Right atrium auricular region (tissue), 2 donors: ENCODE data around the gene PDE6A. TPM values are rescaled to one million over a fixed set of nuclear protein-coding genes. Genes with fewer than 3 reads are reported as not detected.

Experiments used
- DNase-seq: peaks from one replicate; pipeline ENCODE4 v3.0.0-alpha.2; 2019; ENCODE audit warnings: low spot score
- H3K27ac ChIP-seq, 2 donors: fragments of 200-600 bp; sonication (generic); 1 replicate in 1 of 2; 2 replicates in 1 of 2; pipeline ENCODE4 v1.5.1; 2016 to 2019
- H3K27me3 ChIP-seq, 2 donors: fragments of 200-600 bp; sonication (generic); one replicate each; pipeline versions ENCODE4 v1.5.1 to v1.6.0; 2017 to 2019
- H3K36me3 ChIP-seq: fragments of 200-600 bp; sonication (generic); one replicate; pipeline ENCODE4 v1.5.1; 2016
- H3K4me1 ChIP-seq, 2 donors: fragments of 200-600 bp; sonication (generic); one replicate each; pipeline versions ENCODE4 v1.5.1 to v1.6.0; 2017 to 2019
- H3K4me3 ChIP-seq, 2 donors: fragments of 200-600 bp; sonication (generic); 1 replicate in 1 of 2; 2 replicates in 1 of 2; pipeline ENCODE4 v1.5.1; 2017 to 2019; ENCODE audit warnings: mild to moderate bottlenecking in 1 of 2, moderate library complexity in 1 of 2
- H3K9me3 ChIP-seq, 2 donors: fragments of 200-600 bp; sonication (generic); one replicate each; pipeline ENCODE4 v1.5.1; 2019
- total RNA-seq, 2 donors: library from RNA; depleted of rRNA; stranded (reverse); fragments of >200 nt; gene quantifications; one replicate each; pipeline ENCODE4 v1.1.0, GENCODE V29; 2016
- TF ChIP-seq, protein P1 (sequence below), 2 donors: fragments of 200-600 bp; sonication (generic); IDR thresholded peaks; one replicate each; pipeline ENCODE4 v1.5.1; 2019; ENCODE audit warnings: antibody characterized with exemption in 2 of 2

Gene PDE6A
- total RNA-seq, 2 donors from 2014 or later = 0.08 TPM; not detected in 1

DNA sequence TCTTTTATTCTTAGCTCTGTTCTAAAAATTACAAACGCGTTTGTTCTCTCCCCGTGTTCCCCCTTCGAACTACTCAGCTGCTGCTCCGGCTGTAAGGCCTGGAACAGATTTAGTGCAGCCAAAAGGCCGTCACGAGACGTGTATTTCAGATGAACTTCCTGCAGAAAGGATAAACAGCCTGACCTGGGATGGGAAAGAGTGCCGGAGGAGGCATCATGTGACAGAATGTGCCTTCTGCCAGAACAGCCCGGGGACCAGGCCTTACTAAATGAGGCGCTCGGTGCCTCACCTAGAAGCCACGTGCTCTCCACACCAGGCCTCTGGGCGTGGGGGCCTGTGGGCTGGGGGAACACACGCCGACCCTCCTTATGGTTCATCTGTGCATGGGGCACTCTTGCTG lies 119.7 kb downstream of the PDE6A start:
- TF ChIP-seq, protein P1, sequence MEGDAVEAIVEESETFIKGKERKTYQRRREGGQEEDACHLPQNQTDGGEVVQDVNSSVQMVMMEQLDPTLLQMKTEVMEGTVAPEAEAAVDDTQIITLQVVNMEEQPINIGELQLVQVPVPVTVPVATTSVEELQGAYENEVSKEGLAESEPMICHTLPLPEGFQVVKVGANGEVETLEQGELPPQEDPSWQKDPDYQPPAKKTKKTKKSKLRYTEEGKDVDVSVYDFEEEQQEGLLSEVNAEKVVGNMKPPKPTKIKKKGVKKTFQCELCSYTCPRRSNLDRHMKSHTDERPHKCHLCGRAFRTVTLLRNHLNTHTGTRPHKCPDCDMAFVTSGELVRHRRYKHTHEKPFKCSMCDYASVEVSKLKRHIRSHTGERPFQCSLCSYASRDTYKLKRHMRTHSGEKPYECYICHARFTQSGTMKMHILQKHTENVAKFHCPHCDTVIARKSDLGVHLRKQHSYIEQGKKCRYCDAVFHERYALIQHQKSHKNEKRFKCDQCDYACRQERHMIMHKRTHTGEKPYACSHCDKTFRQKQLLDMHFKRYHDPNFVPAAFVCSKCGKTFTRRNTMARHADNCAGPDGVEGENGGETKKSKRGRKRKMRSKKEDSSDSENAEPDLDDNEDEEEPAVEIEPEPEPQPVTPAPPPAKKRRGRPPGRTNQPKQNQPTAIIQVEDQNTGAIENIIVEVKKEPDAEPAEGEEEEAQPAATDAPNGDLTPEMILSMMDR (IDR thresholded peaks at IDR 0.05) = no peak
- Histone ChIP-seq H3K27ac (peak overlapping the region; percentile 83 to 87), H3K4me3 (no peak overlapping the region), H3K4me1 (peaks cover 0 to 50% of the 10 kb centered on the region in 2 donors), H3K9me3 (no peaks in the 10 kb centered on the region), H3K27me3 (no peaks in the 10 kb centered on the region), H3K36me3 (no peaks in the 10 kb centered on the region)
- DNase-seq = no peak

DNA sequence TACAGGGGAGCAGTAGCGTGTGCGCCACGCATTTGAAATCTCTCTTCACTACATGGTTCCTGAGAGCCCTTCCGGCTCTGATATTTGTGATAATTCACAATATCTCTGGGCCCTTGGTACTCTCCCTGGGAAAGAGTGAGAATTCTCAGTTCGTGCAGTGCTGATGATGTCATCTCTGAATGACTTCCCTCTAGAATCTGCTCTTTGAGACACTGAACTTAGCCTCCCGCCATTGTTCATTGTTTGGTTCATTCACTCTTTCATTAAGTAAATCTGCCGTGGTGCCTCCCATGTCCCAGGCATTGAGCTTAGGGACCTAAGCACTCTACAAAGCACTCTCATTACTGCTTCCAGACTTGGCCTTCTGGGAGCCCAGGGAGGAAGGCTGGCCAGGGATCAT lies 120.5 kb downstream of the PDE6A start:
- peak overlapping the region; percentile 83 to 87 for H3K27ac ChIP-seq
- H3K9me3 ChIP-seq = no peaks in the 10 kb centered on the region
- H3K27me3 ChIP-seq = no peaks in the 10 kb centered on the region
- DNase-seq = no peak
- no peak overlapping the region for H3K4me3 ChIP-seq
- TF ChIP-seq, protein P1 (IDR thresholded peaks at IDR 0.05) = no peak
- no peaks in the 10 kb centered on the region for H3K36me3 ChIP-seq
- peaks cover 0 to 50% of the 10 kb centered on the region in 2 donors for H3K4me1 ChIP-seq

DNA sequence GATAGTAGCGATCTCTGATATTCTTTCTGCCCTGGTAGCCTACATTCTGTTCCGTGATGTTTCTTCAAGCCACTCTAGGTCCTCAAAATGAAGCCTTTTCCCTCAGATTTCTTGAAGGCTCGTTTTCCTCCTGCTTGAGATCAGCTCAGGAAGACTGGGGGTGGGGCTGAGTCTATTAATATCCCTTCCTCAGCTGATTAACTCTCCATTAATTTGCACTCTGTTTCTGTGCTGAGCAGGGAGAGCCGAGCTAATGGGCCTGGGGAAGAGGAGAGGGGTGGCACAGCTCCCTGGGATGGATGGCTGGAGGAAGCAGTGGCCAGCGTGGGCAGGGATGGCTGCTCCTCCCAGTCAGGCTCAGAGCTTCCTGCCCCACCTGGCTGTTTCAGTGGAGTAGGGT lies 121.2 kb downstream of the PDE6A start:
- Histone ChIP-seq H3K9me3 (no peaks in the 10 kb centered on the region), H3K27me3 (no peaks in the 10 kb centered on the region), H3K36me3 (no peaks in the 10 kb centered on the region), H3K27ac (peak overlapping the region; percentile 83 to 87), H3K4me3 (no peak overlapping the region), H3K4me1 (peaks cover 0 to 47% of the 10 kb centered on the region in 2 donors)
- DNase-seq = no peak
- TF ChIP-seq, protein P1 (IDR thresholded peaks at IDR 0.05) = no peak

DNA sequence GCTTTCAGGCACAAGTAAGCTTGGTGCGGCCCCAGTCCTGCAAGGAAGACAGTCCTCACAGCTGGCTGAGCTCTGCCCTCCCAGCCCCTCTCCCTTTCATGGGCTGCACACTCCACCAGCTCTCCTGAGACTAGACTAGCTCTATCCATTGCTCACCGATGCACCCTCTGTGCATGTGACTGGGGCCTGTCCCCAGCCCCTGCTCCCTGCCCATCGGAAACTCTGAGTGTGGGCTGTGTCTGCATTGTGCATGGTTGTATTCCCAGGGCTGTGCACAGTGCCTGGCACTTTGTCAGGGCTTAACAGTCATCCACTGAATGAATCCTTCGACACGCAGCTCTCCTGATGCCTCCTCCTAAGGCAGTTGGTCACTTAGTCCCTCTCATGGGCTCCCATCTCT lies 122.3 kb downstream of the PDE6A start:
- Histone ChIP-seq H3K27ac (peak overlapping the region in 1 of 2 donors; percentile 87), H3K36me3 (no peaks in the 10 kb centered on the region), H3K4me3 (no peak overlapping the region), H3K27me3 (no peaks in the 10 kb centered on the region), H3K9me3 (no peaks in the 10 kb centered on the region), H3K4me1 (peaks cover 0 to 39% of the 10 kb centered on the region in 2 donors)
- no peak for DNase-seq
- TF ChIP-seq, protein P1 (IDR thresholded peaks at IDR 0.05) = no peak

DNA sequence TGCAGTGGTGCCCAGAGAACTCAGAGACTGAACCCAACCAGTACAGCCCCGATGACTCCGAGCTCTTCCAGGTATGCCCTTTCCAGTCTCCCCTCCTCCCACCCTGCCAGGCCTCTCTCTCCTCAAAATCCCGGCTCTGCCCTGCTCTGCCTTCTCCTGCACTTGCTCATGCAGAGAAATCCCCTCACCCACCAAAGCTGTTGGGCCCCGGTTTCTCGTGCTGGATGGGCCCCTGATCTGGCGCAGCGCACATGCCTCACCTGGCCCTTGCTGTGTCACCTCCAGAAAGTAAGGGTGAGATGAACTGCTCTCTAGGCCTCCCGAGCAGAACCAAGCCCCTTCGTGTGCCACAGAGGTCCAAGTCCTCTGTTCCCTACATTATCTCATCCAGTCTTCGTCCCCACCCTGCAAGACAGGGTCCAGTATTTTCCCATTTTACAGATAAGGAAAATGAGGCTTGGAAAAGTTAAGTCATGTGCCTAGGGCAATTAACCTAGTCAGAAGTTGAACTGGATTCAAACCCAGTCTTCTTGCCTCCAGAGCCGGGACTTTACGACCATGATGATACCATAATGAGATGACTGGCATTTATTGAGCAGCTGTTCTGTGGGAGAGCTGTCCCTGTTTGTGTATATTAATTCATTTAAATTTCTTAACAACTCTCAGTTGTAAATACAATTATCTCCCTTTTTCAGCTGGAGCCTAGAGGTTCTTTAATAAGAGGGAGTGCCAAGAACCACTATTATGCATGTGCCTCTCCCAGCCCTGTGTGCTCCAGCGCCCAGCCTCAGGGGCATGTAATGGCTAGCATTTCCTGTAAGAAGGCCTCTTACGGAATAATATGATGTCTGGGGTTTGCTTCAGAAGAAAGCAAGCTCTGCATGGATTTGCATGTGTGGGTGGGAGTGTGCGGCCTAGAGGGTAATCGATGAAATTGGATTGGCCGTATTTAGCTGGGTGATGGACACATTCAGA lies 123.8 kb downstream of the PDE6A start:
- TF ChIP-seq, protein P1 (IDR thresholded peaks at IDR 0.05) = no peak
- Histone ChIP-seq H3K9me3 (no peaks in the 10 kb centered on the region), H3K27me3 (no peaks in the 10 kb centered on the region), H3K4me3 (peak overlapping the region; percentile 13 to 14), H3K4me1 (peaks cover 0 to 29% of the 10 kb centered on the region in 2 donors), H3K36me3 (no peaks in the 10 kb centered on the region), H3K27ac (peak overlapping the region; percentile 9 to 87)
- no peak for DNase-seq
